HEK293 (cell line): ENCODE results near the gene TSC2.

Experiments used
- CTCF ChIA-PET: fragments of 350-600 bp; formaldehyde crosslinking; extraction: SDS; loops from one replicate; lab custom pipeline; 2021; ENCODE audit warnings: antibody characterized with exemption; lab: Yijun Ruan, JAX
- POLR2A ChIA-PET: fragments of 300-600 bp; formaldehyde crosslinking; extraction: SDS; loops from one replicate; lab custom pipeline; 2020; ENCODE audit warnings: antibody characterized with exemption, inconsistent platforms; lab: Yijun Ruan, JAX
- H3K27ac ChIP-seq: fragments of 200-500 bp; sonication (Bioruptor generic); 2 replicates; pipeline ENCODE4 v1.5.1; 2014; ENCODE audit warnings: low read depth, low read length, control low read depth, inconsistent platforms; ENCODE audit errors: extremely low read depth
- H3K36me3 ChIP-seq, 2 experiments: fragments of 200-500 bp in 1 of 2; sonication (Bioruptor generic) in 1 of 2; 1 replicate in 1 of 2; 2 replicates in 1 of 2; pipeline ENCODE4 v1.5.1; 2014 to 2017; ENCODE audit warnings: inconsistent platforms in 2 of 2, low read length in 2 of 2; ENCODE audit not compliant: control insufficient read depth in 2 of 2, insufficient read depth in 1 of 2
- H3K4me1 ChIP-seq: fragments of 200-500 bp; sonication (Bioruptor generic); 2 replicates; pipeline ENCODE4 v1.5.1; 2014; ENCODE audit warnings: mild to moderate bottlenecking, low read length, inconsistent platforms; ENCODE audit not compliant: control insufficient read depth, insufficient read depth
- H3K4me3 ChIP-seq: 2 replicates; pipeline ENCODE4 v1.5.1; 2011; ENCODE audit warnings: low read depth, mild to moderate bottlenecking, control low read depth, low read length, moderate library complexity
- H3K9me3 ChIP-seq: fragments of 200-500 bp; sonication (Bioruptor generic); 2 replicates; pipeline ENCODE4 v1.5.1; 2014; ENCODE audit warnings: low read depth, low read length, inconsistent platforms; ENCODE audit not compliant: control insufficient read depth, insufficient read depth
- HIC1 ChIP-seq: fragments of 450-650 bp; formaldehyde crosslinking; IDR thresholded peaks from 2 replicates; pipeline ENCODE4 v1.5.1; 2016; ENCODE audit warnings: missing biosample characterization, missing genetic modification characterization
- HOXC10 ChIP-seq: sonication (generic); formaldehyde crosslinking; IDR thresholded peaks from 2 replicates; pipeline ENCODE4 v1.8.1; 2023; ENCODE audit warnings: mild to moderate bottlenecking, missing genetic modification reagents
- MYNN ChIP-seq: fragments of 450-650 bp; formaldehyde crosslinking; IDR thresholded peaks from 2 replicates; pipeline ENCODE4 v1.5.1; 2016; ENCODE audit warnings: missing biosample characterization, missing genetic modification characterization, borderline replicate concordance
- PATZ1 ChIP-seq: fragments of 450-650 bp; formaldehyde crosslinking; IDR thresholded peaks from 2 replicates; pipeline ENCODE4 v1.5.1; 2016; ENCODE audit warnings: missing biosample characterization, missing genetic modification characterization
- REPIN1 ChIP-seq: fragments of 450-650 bp; formaldehyde crosslinking; IDR thresholded peaks from 2 replicates; pipeline ENCODE4 v1.5.1; 2017; ENCODE audit warnings: missing biosample characterization, missing genetic modification characterization, low read depth
- SCRT1 ChIP-seq: fragments of 450-650 bp; formaldehyde crosslinking; IDR thresholded peaks from 2 replicates; pipeline ENCODE4 v1.5.1; 2016; ENCODE audit warnings: missing biosample characterization, missing genetic modification characterization, borderline replicate concordance
- SCRT2 ChIP-seq: fragments of 450-650 bp; formaldehyde crosslinking; IDR thresholded peaks from 2 replicates; pipeline ENCODE4 v1.5.1; 2016; ENCODE audit warnings: missing biosample characterization, missing genetic modification characterization
- TRIM28 ChIP-seq: IDR thresholded peaks from 2 replicates; pipeline ENCODE4 v1.6.1; 2011; ENCODE audit warnings: low read length, control low read depth, borderline replicate concordance
- YY1 ChIP-seq: fragments of 450-650 bp; formaldehyde crosslinking; IDR thresholded peaks from 2 replicates; pipeline ENCODE4 v1.5.1; 2018; ENCODE audit warnings: missing biosample characterization, missing genetic modification characterization
- ZBTB21 ChIP-seq: fragments of 450-650 bp; formaldehyde crosslinking; IDR thresholded peaks from 2 replicates; pipeline ENCODE4 v1.5.1; 2017; ENCODE audit warnings: missing biosample characterization, missing genetic modification characterization
- ZBTB7A ChIP-seq: fragments of 450-650 bp; formaldehyde crosslinking; IDR thresholded peaks from 2 replicates; pipeline ENCODE4 v1.5.1; 2016; ENCODE audit warnings: low read depth, missing biosample characterization, missing genetic modification characterization
- ZFP69B ChIP-seq: fragments of 450-650 bp; formaldehyde crosslinking; IDR thresholded peaks from 2 replicates; pipeline ENCODE4 v1.5.1; 2016; ENCODE audit warnings: missing biosample characterization, missing genetic modification characterization
- ZIC2 ChIP-seq: fragments of 450-650 bp; formaldehyde crosslinking; IDR thresholded peaks from 2 replicates; pipeline ENCODE4 v1.5.1; 2016; ENCODE audit warnings: missing biosample characterization, missing genetic modification characterization
- ZNF114 ChIP-seq: fragments of 450-650 bp; formaldehyde crosslinking; IDR thresholded peaks from 2 replicates; pipeline ENCODE4 v1.5.0; 2017; ENCODE audit warnings: missing biosample characterization, missing genetic modification characterization
- ZNF138 ChIP-seq: fragments of 450-650 bp; formaldehyde crosslinking; IDR thresholded peaks from 2 replicates; pipeline ENCODE4 v1.5.1; 2016; ENCODE audit warnings: missing biosample characterization, missing genetic modification characterization, borderline replicate concordance
- ZNF324 ChIP-seq: fragments of 450-650 bp; formaldehyde crosslinking; IDR thresholded peaks from 2 replicates; pipeline ENCODE4 v1.5.1; 2016; ENCODE audit warnings: missing biosample characterization, missing genetic modification characterization
- ZNF391 ChIP-seq: fragments of 450-650 bp; formaldehyde crosslinking; IDR thresholded peaks from 2 replicates; pipeline ENCODE4 v1.5.1; 2016; ENCODE audit warnings: low read depth, missing biosample characterization, missing genetic modification characterization, borderline replicate concordance
- ZNF521 ChIP-seq: fragments of 450-650 bp; formaldehyde crosslinking; IDR thresholded peaks from 2 replicates; pipeline ENCODE4 v1.5.1; 2017; ENCODE audit warnings: missing biosample characterization, mild to moderate bottlenecking, missing genetic modification characterization
- ZNF549 ChIP-seq: fragments of 450-650 bp; IDR thresholded peaks from 2 replicates; pipeline ENCODE4 v1.5.1; 2018; ENCODE audit warnings: missing biosample characterization, missing genetic modification characterization, mild to moderate bottlenecking, inconsistent platforms, moderate library complexity
- ZNF76 ChIP-seq: fragments of 450-650 bp; formaldehyde crosslinking; IDR thresholded peaks from 2 replicates; pipeline ENCODE4; 2016; ENCODE audit warnings: low read depth, missing biosample characterization, missing genetic modification characterization, borderline replicate concordance
- ZSCAN5A ChIP-seq: fragments of 450-650 bp; formaldehyde crosslinking; IDR thresholded peaks from 2 replicates; pipeline ENCODE4 v1.5.1; 2016; ENCODE audit warnings: missing biosample characterization, missing genetic modification characterization

Gene TSC2

GRCh38 chr16:2002406-2003230 lies 45.2 kb upstream of the TSC2 start:
- Histone ChIP-seq H3K27ac (no peak overlapping the region), H3K9me3 (no peaks in the 10 kb centered on the region), H3K4me1 (peaks cover 18% of the 10 kb centered on the region), H3K4me3 (no peak overlapping the region), H3K36me3 (peaks cover 0 to 79% of the 10 kb centered on the region in 2 experiments; a peak in 2 of 3 replicates)
- TF ChIP-seq ZNF114 (tag by site-specific recombination) (no peak), ZIC2 (tag by site-specific recombination) (peak; percentile 69), SCRT2 (tag by site-specific recombination) (peak; percentile 22; the same call in 1 of the 2 replicates)
- CTCF ChIA-PET, result interaction anchor here (0.6 to 3.3 kb wide), 11 partner anchors 8 to 735 kb away, joined by 3 to 39 read pairs (median 12); partner anchors contain the start of genes GFER, NTHL1 and TSC2
- POLR2A ChIA-PET, result interaction anchor here (0.6 kb wide), 1 partner anchor 134 kb away, joined by 4 read pairs; no protein-coding TSS in a partner anchor

GRCh38 chr16:2003231-2003826 lies 44.5 kb upstream of the TSC2 start:
- Histone ChIP-seq H3K9me3 (no peaks in the 10 kb centered on the region), H3K4me1 (peaks cover 25% of the 10 kb centered on the region), H3K36me3 (peaks cover 0 to 79% of the 10 kb centered on the region in 2 experiments; a peak in 2 of 3 replicates), H3K4me3 (no peak overlapping the region), H3K27ac (no peak overlapping the region)
- POLR2A ChIA-PET, result interaction anchor here (0.6 to 2.1 kb wide), 9 partner anchors 8 to 152 kb away, joined by 3 to 19 read pairs (median 4); partner anchors contain the start of genes NTHL1, TBL3, TRAF7 and TSC2
- TF ChIP-seq MYNN (tag by site-specific recombination), result no peak
- no peak for TF ChIP-seq SCRT1
- TF ChIP-seq TRIM28, result no peak
- no peak for TF ChIP-seq YY1 (tag by site-specific recombination)
- TF ChIP-seq ZBTB7A (tag by site-specific recombination), result no peak
- TF ChIP-seq ZNF76 (tag by site-specific recombination), result no peak
- no peak for TF ChIP-seq ZNF391 (tag by site-specific recombination)
- CTCF ChIA-PET, result interaction anchor here (0.6 to 3.3 kb wide), 23 partner anchors 9 to 1470 kb away, joined by 3 to 39 read pairs (median 6); partner anchors contain the start of genes GFER, NTHL1 and TSC2

GRCh38 chr16:2003827-2004641 lies 43.8 kb upstream of the TSC2 start:
- Histone ChIP-seq H3K4me3 (no peak overlapping the region), H3K27ac (peak overlapping the region; percentile 61; the same call in 1 of the 2 replicates), H3K4me1 (peaks cover 27% of the 10 kb centered on the region), H3K36me3 (peaks cover 0 to 75% of the 10 kb centered on the region in 2 experiments; a peak in 2 of 3 replicates), H3K9me3 (no peaks in the 10 kb centered on the region)
- CTCF ChIA-PET, result interaction anchor here (0.6 to 3.3 kb wide), 35 partner anchors 9 to 1470 kb away, joined by 3 to 39 read pairs (median 4); partner anchors contain the start of genes GFER, NTHL1, PGP and TSC2
- POLR2A ChIA-PET, result interaction anchor here (0.6 to 2.1 kb wide), 12 partner anchors 8 to 151 kb away, joined by 3 to 19 read pairs (median 4); partner anchors contain the start of genes NTHL1, RPS2, TBL3 and TRAF7
- TF ChIP-seq SCRT1, result peak; percentile 29; the same call in 1 of the 2 replicates
- TF ChIP-seq ZSCAN5A (tag by site-specific recombination), result no peak
- TF ChIP-seq HOXC10, result no peak
- peak; percentile 72 for TF ChIP-seq PATZ1 (tag by site-specific recombination)
- no peak for TF ChIP-seq ZNF549 (tag by site-specific recombination)
- TF ChIP-seq ZNF521 (tag by site-specific recombination), result no peak
- TF ChIP-seq ZNF138 (tag by site-specific recombination), result no peak
- TF ChIP-seq REPIN1, result no peak
- no peak for TF ChIP-seq ZBTB21
- TF ChIP-seq ZNF324 (tag by site-specific recombination), result no peak
- TF ChIP-seq ZFP69B, result peak; percentile 58; the same call in 1 of the 2 replicates
- TF ChIP-seq HIC1 (tag by site-specific recombination), result peak; percentile 77
